ENCODE results near the gene TRIO.
A peak's percentile ranks its signal among the peaks of the same experiment; 100 is the strongest.
"Not testable (repeated sequence)": the region's sequence is repeated elsewhere in the genome, so short reads cannot be mapped to it uniquely, and the experiment has no call there.

Gene TRIO

DNA sequence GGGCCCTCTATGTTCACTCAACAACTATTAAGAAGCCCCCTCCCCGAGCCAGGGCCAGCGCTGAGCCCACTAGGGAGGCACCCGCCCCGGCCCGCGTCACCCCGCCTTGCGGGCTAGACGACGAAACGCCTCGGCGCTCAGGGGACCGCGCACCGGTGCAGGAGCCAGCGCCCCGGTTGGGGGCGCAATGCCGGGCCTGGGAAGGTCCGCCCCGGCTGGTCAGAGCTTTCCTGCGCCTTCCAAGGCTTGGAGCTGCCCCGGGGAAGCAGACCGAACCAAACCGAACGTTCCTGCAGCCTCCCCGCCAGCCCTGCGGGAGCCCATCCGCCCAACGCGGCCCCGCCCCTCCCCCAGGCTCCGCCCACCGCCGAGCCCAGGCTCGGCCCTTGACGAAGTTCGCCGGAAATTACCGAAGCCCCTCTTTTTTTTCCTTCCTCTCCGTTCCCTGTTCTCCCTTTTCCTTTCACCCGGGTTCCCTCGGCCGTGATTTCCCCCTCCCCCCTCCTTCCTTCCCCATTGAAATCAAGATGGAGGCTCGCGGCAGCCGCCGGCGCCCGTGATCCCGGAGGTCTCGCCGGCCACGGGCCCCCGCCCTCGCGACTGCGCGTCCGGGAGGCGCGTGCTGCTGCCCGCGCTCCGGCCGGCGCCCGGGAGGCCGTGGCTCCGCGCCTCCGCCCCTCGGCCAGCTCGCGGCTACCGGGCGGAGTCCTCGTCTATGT lies at the start of gene TRIO:
Gene TRIO, plus strand, starts transcription at position 516 of the 719 bp plus-strand sequence. CDS start 384 bp downstream, outside the sequence.
- peak within 1 kb of the TSS; percentile 92 for H3K27ac ChIP-seq
- DNase-seq (ENCODE audit: low read depth, low spot score) = no peak

DNA sequence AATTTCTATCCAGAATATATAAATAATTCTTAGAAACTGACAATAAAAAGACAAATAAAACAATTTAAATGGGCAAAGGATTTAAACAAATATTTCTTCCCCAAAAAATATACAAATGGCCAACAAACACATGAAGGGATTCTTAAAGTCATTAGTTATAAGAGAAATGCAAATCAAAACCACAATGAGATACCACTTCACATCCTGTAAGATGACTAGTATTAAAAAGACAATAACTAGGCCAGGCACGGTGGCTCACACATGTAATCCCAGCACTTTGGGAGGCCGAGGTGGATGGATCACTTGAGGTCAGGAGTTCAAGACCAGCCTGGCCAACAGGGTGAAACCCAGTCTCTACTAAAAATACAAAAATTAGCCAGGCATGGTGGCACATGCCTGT lies 45.8 kb upstream of the TRIO start:
- not testable (repeated sequence) for H3K27ac ChIP-seq; DNase-seq (ENCODE audit: low read depth, low spot score)

DNA sequence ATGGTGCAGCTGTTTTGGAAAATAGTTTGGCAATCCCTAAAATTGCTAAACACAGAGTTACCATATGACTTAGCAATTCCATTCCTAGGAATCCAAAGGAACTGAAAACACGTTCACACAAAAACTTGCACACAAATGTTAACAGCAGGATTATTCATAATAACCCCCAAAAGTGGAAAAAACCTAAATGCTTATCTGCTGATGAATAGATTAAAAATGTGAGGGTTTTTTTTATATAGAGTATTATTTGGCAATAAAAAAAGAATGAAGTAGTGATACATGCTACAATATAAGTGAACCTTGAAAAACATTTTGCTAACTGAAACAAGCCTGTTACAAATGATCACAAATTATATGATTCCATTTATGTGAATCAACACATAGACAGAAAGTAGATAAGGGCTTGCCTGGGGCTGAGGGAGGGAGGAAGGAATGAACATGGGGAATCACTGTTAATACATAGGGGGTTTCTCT lies 45.1 kb upstream of the TRIO start:
- DNase-seq (ENCODE audit: low read depth, low spot score) = no peak
- H3K27ac ChIP-seq = no peak overlapping the region

DNA sequence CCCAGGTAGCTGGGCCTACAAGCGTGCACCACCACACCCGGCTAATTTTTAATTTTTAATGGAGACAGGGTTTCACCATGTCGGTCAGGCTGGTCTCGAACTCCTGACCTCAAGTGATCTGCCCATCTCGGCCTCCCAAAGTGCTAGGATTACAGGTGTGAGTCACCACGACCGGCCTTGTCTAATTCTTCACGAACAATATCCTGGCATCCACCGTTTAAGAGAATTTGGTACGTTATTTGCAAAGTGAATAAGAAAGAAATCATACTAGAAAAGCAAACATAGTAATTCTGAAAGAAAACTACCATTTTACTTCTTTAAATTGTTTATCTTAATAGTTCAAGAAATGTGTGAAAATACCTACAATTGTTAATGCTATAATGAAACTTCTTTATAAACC lies 42.9 kb upstream of the TRIO start:
- no peak for DNase-seq (ENCODE audit: low read depth, low spot score)

DNA sequence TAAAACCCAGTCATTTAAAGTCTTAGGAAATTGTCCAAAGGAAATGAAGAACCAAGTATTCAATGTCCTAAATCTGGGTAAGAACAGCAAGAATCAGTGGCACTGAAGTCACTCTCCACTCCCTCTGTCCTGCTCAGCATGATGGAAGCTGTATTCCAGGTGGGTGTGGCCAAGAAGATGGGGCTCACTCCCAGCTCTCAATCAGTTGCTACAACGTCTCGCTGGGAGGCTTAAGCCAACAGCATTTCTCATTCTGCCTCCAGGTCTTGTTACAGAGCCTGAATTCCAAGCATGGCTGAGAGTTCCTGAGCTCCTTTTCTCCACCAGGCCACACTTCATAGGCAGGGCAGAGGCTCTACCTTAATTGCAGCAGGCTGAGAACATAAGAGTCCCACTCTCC lies 41.2 kb upstream of the TRIO start:
- DNase-seq (ENCODE audit: low read depth, low spot score) = no peak
- H3K27ac ChIP-seq = no peak overlapping the region

More for the DNA sequence above, 42.9 kb upstream of the TRIO start:
- H3K27ac ChIP-seq = no peak overlapping the region

- DNase-seq (ENCODE audit: low read depth, low spot score) = no peak
- H3K27ac ChIP-seq = no peak overlapping the region
Observed at GRCh38 chr5:14102666-14103065, 40.5 kb upstream of the TRIO start.

GRCh38 chr5:14105718-14106410 lies 37.3 kb upstream of the TRIO start:
- no peak for DNase-seq (ENCODE audit: low read depth, low spot score)

GRCh38 chr5:14107536-14107935 lies 35.6 kb upstream of the TRIO start:
- H3K27ac ChIP-seq = no peak overlapping the region
- DNase-seq (ENCODE audit: low read depth, low spot score) = no peak

More at GRCh38 chr5:14105718-14106410, 37.3 kb upstream of the TRIO start:
- H3K27ac ChIP-seq = no peak overlapping the region

DNA sequence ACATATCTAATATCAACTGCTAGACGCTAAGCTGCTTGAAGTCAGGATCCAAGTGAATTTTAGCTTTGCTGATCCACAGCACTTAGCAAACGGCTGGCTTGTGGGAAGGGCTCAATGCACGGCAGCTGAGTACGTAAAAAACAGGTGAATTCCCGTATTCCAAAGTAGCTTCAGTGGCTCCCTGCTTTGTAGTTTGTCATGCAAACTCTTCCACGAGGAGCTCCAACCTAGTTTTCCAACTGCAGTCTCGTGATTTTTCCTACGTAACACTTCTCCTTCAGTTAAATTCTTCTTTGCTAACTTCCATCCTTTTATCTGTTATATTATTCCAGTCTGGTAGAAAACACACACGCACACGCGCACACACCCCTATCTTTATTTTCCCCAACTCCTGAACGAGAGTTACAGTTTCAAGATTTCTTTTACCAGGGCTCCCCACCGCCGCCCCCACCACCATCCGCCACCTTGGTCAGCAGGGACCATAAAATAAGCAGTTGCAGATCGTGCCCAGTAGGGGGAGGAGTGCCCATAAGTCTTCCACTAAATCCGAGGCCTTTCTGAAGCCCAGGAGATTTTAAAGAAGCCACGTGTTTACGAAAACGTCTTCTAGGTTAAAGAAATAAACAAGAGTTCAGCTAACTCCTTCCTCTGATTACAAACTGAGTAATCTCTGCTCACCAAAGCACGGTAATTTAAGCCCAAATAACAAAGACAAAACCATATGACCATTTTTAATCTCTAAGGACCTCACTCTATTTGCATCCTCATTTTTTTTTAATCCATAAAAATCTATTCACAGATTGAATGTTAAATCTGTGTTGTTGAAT lies 34.8 kb upstream of the TRIO start:
- DNase-seq (ENCODE audit: low read depth, low spot score) = no peak
- H3K27ac ChIP-seq = peak overlapping the region; percentile 77

GRCh38 chr5:14109041-14109747 lies 33.9 kb upstream of the TRIO start:
- H3K27ac ChIP-seq = peak overlapping the region; percentile 77
- DNase-seq (ENCODE audit: low read depth, low spot score) = peak; percentile 53

GRCh38 chr5:14109771-14110170 lies 33.4 kb upstream of the TRIO start:
- no peak for DNase-seq (ENCODE audit: low read depth, low spot score)
- peak overlapping the region; percentile 77 for H3K27ac ChIP-seq

DNA sequence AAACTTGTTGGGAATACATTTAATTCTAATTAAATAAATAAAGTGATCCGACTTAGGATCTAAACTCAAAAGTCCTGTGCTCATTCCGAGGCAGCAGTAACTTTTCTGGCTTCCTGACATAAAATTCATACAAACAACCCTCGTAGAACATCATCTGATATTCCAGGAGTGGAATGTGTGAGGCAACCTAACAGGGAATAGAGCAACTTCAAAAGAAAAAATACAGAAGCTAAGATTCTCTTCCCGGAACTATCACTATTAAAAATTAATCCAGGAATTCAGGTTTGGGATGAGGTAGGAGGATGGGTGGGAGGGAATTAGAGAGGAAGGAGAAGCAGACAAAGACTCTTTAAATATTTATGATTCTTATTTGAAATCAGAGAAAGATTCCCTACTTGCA lies 32.9 kb upstream of the TRIO start:
- peak overlapping the region; percentile 77 for H3K27ac ChIP-seq
- no peak for DNase-seq (ENCODE audit: low read depth, low spot score)

DNA sequence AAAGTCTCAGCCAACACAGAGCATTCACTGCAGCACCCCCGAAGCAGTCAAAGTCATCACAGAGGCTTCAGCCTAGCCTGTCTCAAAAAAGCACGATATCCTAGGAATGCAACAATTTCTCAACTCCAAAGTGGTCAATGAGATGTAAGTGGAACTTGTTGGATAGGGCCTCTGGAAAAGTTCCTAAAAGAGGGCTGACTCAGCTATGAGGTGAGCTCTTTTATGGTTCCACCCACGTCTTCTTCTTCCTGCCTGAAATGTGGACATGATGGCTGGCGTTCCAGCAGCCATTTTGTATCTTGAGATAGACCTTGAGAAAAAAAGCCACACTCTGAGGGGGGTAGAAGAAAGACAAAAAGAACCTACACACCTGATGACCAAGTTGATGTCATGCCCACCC lies 32.5 kb upstream of the TRIO start:
- DNase-seq (ENCODE audit: low read depth, low spot score) = no peak
- H3K27ac ChIP-seq = peak overlapping the region; percentile 77

- no peak for DNase-seq (ENCODE audit: low read depth, low spot score)
- H3K27ac ChIP-seq = no peak overlapping the region
Observed at GRCh38 chr5:14112998-14113652, 30.0 kb upstream of the TRIO start.

- no peak overlapping the region for H3K27ac ChIP-seq
- DNase-seq (ENCODE audit: low read depth, low spot score) = no peak
Observed at GRCh38 chr5:14114615-14115251, 28.4 kb upstream of the TRIO start.

DNA sequence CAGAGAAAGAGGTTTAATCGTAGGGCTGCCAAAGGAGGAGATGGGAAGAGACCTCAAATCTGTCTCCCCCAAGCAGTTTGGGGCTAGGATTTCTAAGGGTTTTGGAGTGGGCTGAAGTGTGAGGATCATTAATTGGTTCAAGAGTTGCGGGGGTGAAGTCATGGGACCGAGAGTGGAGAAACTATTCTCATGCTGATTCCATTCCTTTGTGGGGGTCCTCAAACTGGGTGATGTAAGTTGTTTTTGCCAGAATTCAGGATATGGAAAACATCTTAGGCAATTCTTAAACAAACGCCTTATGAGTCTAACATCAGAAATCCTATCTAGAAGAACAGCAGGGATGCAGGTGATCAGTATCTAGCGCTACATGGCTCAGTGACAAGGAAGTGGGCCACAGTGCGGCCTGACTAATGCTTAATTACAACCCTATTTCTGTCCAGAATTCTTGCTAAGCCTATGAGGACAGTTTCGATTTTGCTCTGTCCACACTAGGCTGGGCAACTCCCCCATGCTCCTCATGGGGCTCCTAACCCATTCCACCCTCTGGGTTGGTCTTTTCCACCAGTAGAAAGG lies 27.7 kb upstream of the TRIO start:
- no peak overlapping the region for H3K27ac ChIP-seq
- no peak for DNase-seq (ENCODE audit: low read depth, low spot score)

GRCh38 chr5:14118551-14119320 lies 24.4 kb upstream of the TRIO start:
- no peak for DNase-seq (ENCODE audit: low read depth, low spot score)
- no peak overlapping the region for H3K27ac ChIP-seq

- no peak for DNase-seq (ENCODE audit: low read depth, low spot score)
- no peak overlapping the region for H3K27ac ChIP-seq
Observed at GRCh38 chr5:14120176-14120575, 23.0 kb upstream of the TRIO start.
